Caco-2 (cell line): ENCODE data around the gene LRMDA. TPM values are rescaled to one million over a fixed set of nuclear protein-coding genes. Genes with fewer than 3 reads are reported as not detected.

Experiments
- BruUV-seq: library from RNA; stranded (reverse); fragments of 400-500 nt; replicated peaks from 2 replicates; lab custom pipeline; 2021; lab: Mats Ljungman, UMichigan
- CTCF ChIA-PET: fragments of 300-600 bp; sonication (Branson Sonifier 250); formaldehyde crosslinking; loops from one replicate; lab custom pipeline; 2022; ENCODE audit warnings: antibody characterized with exemption; lab: Charles Lee
- POLR2A ChIA-PET: fragments of 300-600 bp; sonication (Branson Sonifier 250); formaldehyde crosslinking; loops from one replicate; lab custom pipeline; 2022; ENCODE audit warnings: antibody characterized with exemption; lab: Charles Lee
- DNase-seq, 2 experiments: peaks; one replicate each; pipeline versions ENCODE4 v3.0.0 to v3.0.0-alpha.2; 2020 to 2022
- H3K27me3 ChIP-seq: replicated peaks from 2 replicates; pipeline ENCODE4 v1.6.0; 2011; ENCODE audit warnings: low read length; ENCODE audit not compliant: control insufficient read depth, insufficient read depth
- H3K36me3 ChIP-seq: 2 replicates; pipeline ENCODE4 v1.5.1; 2011; ENCODE audit warnings: low read length; ENCODE audit not compliant: control insufficient read depth, insufficient read depth
- H3K4me1 ChIP-seq: fragments of 250-450 bp; sonication (Bioruptor Pico); 2 replicates; pipeline ENCODE4 v1.5.1; 2020; ENCODE audit warnings: mild to moderate bottlenecking
- H3K4me3 ChIP-seq: 2 replicates; pipeline ENCODE4 v1.5.1; 2011; ENCODE audit warnings: low read depth, mild to moderate bottlenecking, control low read depth, low read length
- H3K9me3 ChIP-seq: fragments of 250-450 bp; sonication (Bioruptor Pico); 2 replicates; pipeline ENCODE4 v1.5.1; 2020; ENCODE audit warnings: mild to moderate bottlenecking, moderate library complexity
- H3K27ac Mint-ChIP-seq: one replicate; pipeline ENCODE4 v1.8.0; 2022; ENCODE audit warnings: mixed read lengths; ENCODE audit not compliant: unreplicated experiment
- H3K27me3 Mint-ChIP-seq: one replicate; pipeline ENCODE4 v1.8.0; 2022; ENCODE audit warnings: mixed read lengths; ENCODE audit not compliant: insufficient read depth, unreplicated experiment
- H3K36me3 Mint-ChIP-seq: one replicate; pipeline ENCODE4 v1.8.0; 2022; ENCODE audit warnings: mild to moderate bottlenecking, mixed read lengths; ENCODE audit not compliant: insufficient read depth, unreplicated experiment
- H3K4me1 Mint-ChIP-seq: one replicate; pipeline ENCODE4 v1.8.0; 2022; ENCODE audit warnings: low read depth, mixed read lengths; ENCODE audit not compliant: unreplicated experiment
- H3K4me3 Mint-ChIP-seq: one replicate; pipeline ENCODE4 v1.8.0; 2022; ENCODE audit warnings: mild to moderate bottlenecking, moderate library complexity, mixed read lengths; ENCODE audit not compliant: unreplicated experiment
- H3K9me3 Mint-ChIP-seq: one replicate; pipeline ENCODE4 v1.8.0; 2022; ENCODE audit warnings: mixed read lengths; ENCODE audit not compliant: unreplicated experiment
- intact Hi-C: fragments of 100-400 bp; cut with micrococcal nuclease; formaldehyde crosslinking; loops from one replicate; pipeline ENCODE4 v1.10.0; 2022; ENCODE audit not compliant: unreplicated experiment
- total RNA-seq: library from RNA; stranded (reverse); gene quantifications from 2 replicates; pipeline ENCODE4 v1.2.3, GENCODE V29; 2022
- TF ChIP-seq, protein P1 (sequence below), 2 experiments: fragments of 200-600 bp in 1 of 2; IDR thresholded peaks; 1 replicate in 1 of 2; 2 replicates in 1 of 2; pipeline versions ENCODE4 v1.5.1 to v1.8.0; 2011 to 2022; ENCODE audit warnings: antibody characterized with exemption in 1 of 2, control low read depth in 1 of 2, inconsistent platforms in 1 of 2, low read depth in 1 of 2, low read length in 1 of 2, mild to moderate bottlenecking in 1 of 2, moderate library complexity in 1 of 2; ENCODE audit not compliant: insufficient read depth in 1 of 2, severe bottlenecking in 1 of 2, unreplicated experiment in 1 of 2

The LRMDA gene
- total RNA-seq, 1 experiment from 2014 or later: 18.5 TPM

DNA sequence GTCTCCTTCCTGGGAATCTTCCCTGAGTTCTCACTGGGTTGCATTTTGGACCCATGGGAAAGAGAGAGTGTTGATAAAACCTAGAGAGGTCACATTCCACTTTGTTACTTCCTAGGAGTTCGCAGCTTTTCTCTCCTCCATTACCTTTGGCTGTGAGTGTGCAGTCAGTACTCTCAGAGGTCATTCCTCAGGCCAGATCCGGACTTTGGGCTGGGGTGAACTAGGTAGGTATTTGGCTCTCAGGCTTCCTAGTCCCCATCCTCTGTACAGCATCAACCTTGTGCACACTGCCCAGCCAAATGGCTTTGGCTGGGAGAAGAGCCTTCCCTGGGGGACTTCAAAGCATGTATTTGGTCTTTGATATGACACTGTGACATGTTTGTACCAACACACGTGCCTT, 508.1 kb downstream of the LRMDA start:
- BruUV-seq: no TSS peak
- POLR2A ChIA-PET: no interaction called here
- Mint-ChIP-seq H3K27ac (no peak overlapping the region), H3K4me3 (no peak overlapping the region), H3K27me3 (no peaks in the 10 kb centered on the region), H3K9me3 (peaks cover 7% of the 10 kb centered on the region), H3K4me1 (no peaks in the 10 kb centered on the region), H3K36me3 (no peaks in the 10 kb centered on the region)
- H3K9me3 ChIP-seq: peaks cover 5% of the 10 kb centered on the region; the same call in 1 of the 2 replicates
- DNase-seq: no peak
- H3K27me3 ChIP-seq: no peaks in the 10 kb centered on the region
- no peaks in the 10 kb centered on the region for H3K36me3 ChIP-seq
- H3K4me3 ChIP-seq: no peak overlapping the region
- CTCF ChIA-PET: no interaction called here
- no peaks in the 10 kb centered on the region for H3K4me1 ChIP-seq
- TF ChIP-seq, protein P1, sequence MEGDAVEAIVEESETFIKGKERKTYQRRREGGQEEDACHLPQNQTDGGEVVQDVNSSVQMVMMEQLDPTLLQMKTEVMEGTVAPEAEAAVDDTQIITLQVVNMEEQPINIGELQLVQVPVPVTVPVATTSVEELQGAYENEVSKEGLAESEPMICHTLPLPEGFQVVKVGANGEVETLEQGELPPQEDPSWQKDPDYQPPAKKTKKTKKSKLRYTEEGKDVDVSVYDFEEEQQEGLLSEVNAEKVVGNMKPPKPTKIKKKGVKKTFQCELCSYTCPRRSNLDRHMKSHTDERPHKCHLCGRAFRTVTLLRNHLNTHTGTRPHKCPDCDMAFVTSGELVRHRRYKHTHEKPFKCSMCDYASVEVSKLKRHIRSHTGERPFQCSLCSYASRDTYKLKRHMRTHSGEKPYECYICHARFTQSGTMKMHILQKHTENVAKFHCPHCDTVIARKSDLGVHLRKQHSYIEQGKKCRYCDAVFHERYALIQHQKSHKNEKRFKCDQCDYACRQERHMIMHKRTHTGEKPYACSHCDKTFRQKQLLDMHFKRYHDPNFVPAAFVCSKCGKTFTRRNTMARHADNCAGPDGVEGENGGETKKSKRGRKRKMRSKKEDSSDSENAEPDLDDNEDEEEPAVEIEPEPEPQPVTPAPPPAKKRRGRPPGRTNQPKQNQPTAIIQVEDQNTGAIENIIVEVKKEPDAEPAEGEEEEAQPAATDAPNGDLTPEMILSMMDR (IDR thresholded peaks at IDR 0.05; ENCODE audit: insufficient read depth in 1 of 2, low read depth in 1 of 2, low read length in 1 of 2, severe bottlenecking in 1 of 2, unreplicated experiment in 1 of 2): no peak
- intact Hi-C loops: no loop called here

DNA sequence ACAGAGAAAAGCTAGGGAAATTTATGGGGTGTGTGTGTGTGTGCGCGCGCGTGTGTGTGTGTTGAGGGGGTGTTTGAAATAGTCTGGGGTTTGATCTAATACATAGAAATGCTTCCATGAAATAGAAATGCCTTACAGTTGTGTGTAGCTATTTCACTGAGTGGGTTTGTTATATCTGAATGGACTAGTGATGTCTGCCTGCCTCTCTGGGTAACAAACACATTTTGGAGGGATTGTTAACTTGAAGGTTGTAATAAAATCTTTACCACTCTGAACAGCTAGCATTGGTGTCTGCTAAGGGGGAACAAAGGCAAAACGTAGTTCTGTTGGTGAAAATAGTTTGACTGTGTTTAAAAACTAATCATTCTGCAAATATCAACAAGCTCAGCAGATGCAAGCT, 509.3 kb downstream of the LRMDA start:
- no peak overlapping the region for H3K4me3 Mint-ChIP-seq
- ChIA-PET CTCF (no interaction called here), POLR2A (no interaction called here)
- no TSS peak for BruUV-seq
- Histone ChIP-seq H3K4me1 (no peaks in the 10 kb centered on the region), H3K4me3 (no peak overlapping the region), H3K9me3 (peaks cover 5% of the 10 kb centered on the region; the same call in 1 of the 2 replicates), H3K36me3 (no peaks in the 10 kb centered on the region), H3K27me3 (no peaks in the 10 kb centered on the region)
- intact Hi-C loops: no loop called here
- peaks cover 16% of the 10 kb centered on the region for H3K9me3 Mint-ChIP-seq
- no peaks in the 10 kb centered on the region for H3K27me3 Mint-ChIP-seq
- DNase-seq: no peak
- TF ChIP-seq, protein P1 (IDR thresholded peaks at IDR 0.05; ENCODE audit: insufficient read depth in 1 of 2, low read depth in 1 of 2, low read length in 1 of 2, severe bottlenecking in 1 of 2, unreplicated experiment in 1 of 2): no peak
- H3K4me1 Mint-ChIP-seq: no peaks in the 10 kb centered on the region
- H3K36me3 Mint-ChIP-seq: no peaks in the 10 kb centered on the region
- no peak overlapping the region for H3K27ac Mint-ChIP-seq

DNA sequence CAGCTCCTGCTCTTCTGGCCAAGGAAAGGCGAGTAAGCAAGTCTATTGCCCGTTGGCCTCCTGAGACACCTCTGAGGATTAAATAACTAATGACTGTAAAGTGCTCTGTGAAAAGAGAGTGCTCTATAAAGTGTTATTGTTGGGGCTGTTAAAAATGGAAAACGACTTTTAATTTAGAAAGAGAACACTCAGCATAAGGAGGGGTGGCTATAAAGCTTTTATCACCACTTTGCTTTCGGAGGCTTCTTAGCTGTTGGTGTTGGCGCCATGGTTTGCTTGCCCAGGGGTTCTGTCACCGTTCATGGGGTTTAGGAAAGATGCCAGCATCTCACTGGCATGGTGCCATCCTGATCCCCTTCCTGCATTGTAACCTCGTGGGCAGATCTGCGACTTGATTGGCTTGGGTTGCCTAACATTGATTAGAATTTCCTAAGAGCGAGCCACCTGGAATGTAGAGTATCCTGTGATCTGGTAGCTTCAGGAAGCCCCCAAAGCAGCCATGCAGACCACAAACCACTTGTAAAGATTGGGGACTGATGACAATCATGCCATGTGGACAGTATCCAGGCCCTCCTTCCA, 509.9 kb downstream of the LRMDA start:
- Histone ChIP-seq H3K4me1 (no peaks in the 10 kb centered on the region), H3K27me3 (no peaks in the 10 kb centered on the region), H3K36me3 (no peaks in the 10 kb centered on the region), H3K4me3 (no peak overlapping the region), H3K9me3 (peaks cover 5% of the 10 kb centered on the region; the same call in 1 of the 2 replicates)
- DNase-seq: no peak
- H3K36me3 Mint-ChIP-seq: no peaks in the 10 kb centered on the region
- TF ChIP-seq, protein P1 (IDR thresholded peaks at IDR 0.05; ENCODE audit: insufficient read depth in 1 of 2, low read depth in 1 of 2, low read length in 1 of 2, severe bottlenecking in 1 of 2, unreplicated experiment in 1 of 2): no peak
- H3K4me1 Mint-ChIP-seq: no peaks in the 10 kb centered on the region
- H3K27ac Mint-ChIP-seq: no peak overlapping the region
- ChIA-PET CTCF (no interaction called here), POLR2A (no interaction called here)
- H3K9me3 Mint-ChIP-seq: peaks cover 16% of the 10 kb centered on the region
- H3K27me3 Mint-ChIP-seq: no peaks in the 10 kb centered on the region
- H3K4me3 Mint-ChIP-seq: no peak overlapping the region
- no TSS peak for BruUV-seq
- intact Hi-C loops: no loop called here
